ENCODE measurements around the gene USP34. TPM values are rescaled to one million over a fixed set of nuclear protein-coding genes. Genes with fewer than 3 reads are reported as not detected.

Gene USP34
- total RNA-seq, 1 experiment from 2014 or later: 89.4 TPM

- Mint-ChIP-seq H3K9me3 (ENCODE audit: low read depth, unreplicated experiment) (no peaks in the 10 kb centered on the region), H3K4me1 (ENCODE audit: low read depth, unreplicated experiment) (no peaks in the 10 kb centered on the region), H3K27me3 (ENCODE audit: unreplicated experiment) (no peaks in the 10 kb centered on the region), H3K36me3 (ENCODE audit: insufficient read depth, unreplicated experiment) (peaks cover 12% of the 10 kb centered on the region), H3K4me3 (ENCODE audit: low read depth, unreplicated experiment) (no peak overlapping the region), H3K27ac (ENCODE audit: unreplicated experiment) (no peak overlapping the region)
- BruUV-seq (replicated peaks): no TSS peak
- CTCF ChIA-PET: no interaction called here
- no peak for TF ChIP-seq CTCF (IDR thresholded peaks at IDR 0.05; ENCODE audit: unreplicated experiment)
- no peak for DNase-seq
- intact Hi-C loops (cut with micrococcal nuclease; ENCODE audit: unreplicated experiment): no loop called here
These were observed 189.6 kb downstream of the USP34 start for GRCh38 chr2:61281321-61281720.

GRCh38 chr2:61277756-61278155 lies 193.1 kb downstream of the USP34 start:
- BruUV-seq (replicated peaks): no TSS peak
- intact Hi-C loops (cut with micrococcal nuclease; ENCODE audit: unreplicated experiment): no loop called here
- no peak for TF ChIP-seq CTCF (IDR thresholded peaks at IDR 0.05; ENCODE audit: unreplicated experiment)
- Mint-ChIP-seq H3K4me1 (ENCODE audit: low read depth, unreplicated experiment) (no peaks in the 10 kb centered on the region), H3K27ac (ENCODE audit: unreplicated experiment) (no peak overlapping the region), H3K4me3 (ENCODE audit: low read depth, unreplicated experiment) (no peak overlapping the region), H3K9me3 (ENCODE audit: low read depth, unreplicated experiment) (no peaks in the 10 kb centered on the region), H3K36me3 (ENCODE audit: insufficient read depth, unreplicated experiment) (peaks cover 12% of the 10 kb centered on the region), H3K27me3 (ENCODE audit: unreplicated experiment) (no peaks in the 10 kb centered on the region)
- DNase-seq: no peak
- CTCF ChIA-PET: no interaction called here

- peaks cover 12% of the 10 kb centered on the region for H3K36me3 Mint-ChIP-seq (ENCODE audit: insufficient read depth, unreplicated experiment)
- no peak for DNase-seq
These were observed 195.2 kb downstream of the USP34 start for GRCh38 chr2:61275575-61276184.

GRCh38 chr2:61272421-61273070 lies 198.3 kb downstream of the USP34 start:
- intact Hi-C loops (cut with micrococcal nuclease; ENCODE audit: unreplicated experiment): no loop called here
- Mint-ChIP-seq H3K4me1 (ENCODE audit: low read depth, unreplicated experiment) (no peaks in the 10 kb centered on the region), H3K4me3 (ENCODE audit: low read depth, unreplicated experiment) (no peak overlapping the region), H3K27ac (ENCODE audit: unreplicated experiment) (no peak overlapping the region), H3K27me3 (ENCODE audit: unreplicated experiment) (no peaks in the 10 kb centered on the region), H3K9me3 (ENCODE audit: low read depth, unreplicated experiment) (no peaks in the 10 kb centered on the region), H3K36me3 (ENCODE audit: insufficient read depth, unreplicated experiment) (peaks cover 9% of the 10 kb centered on the region)
- CTCF ChIA-PET: no interaction called here
- DNase-seq: no peak
- TF ChIP-seq CTCF (IDR thresholded peaks at IDR 0.05; ENCODE audit: unreplicated experiment): no peak
- no TSS peak for BruUV-seq (replicated peaks)

More at GRCh38 chr2:61275575-61276184, 195.2 kb downstream of the USP34 start:
- Mint-ChIP-seq H3K4me3 (ENCODE audit: low read depth, unreplicated experiment) (no peak overlapping the region), H3K27me3 (ENCODE audit: unreplicated experiment) (no peaks in the 10 kb centered on the region), H3K9me3 (ENCODE audit: low read depth, unreplicated experiment) (no peaks in the 10 kb centered on the region), H3K27ac (ENCODE audit: unreplicated experiment) (no peak overlapping the region), H3K4me1 (ENCODE audit: low read depth, unreplicated experiment) (no peaks in the 10 kb centered on the region)
- no peak for TF ChIP-seq CTCF (IDR thresholded peaks at IDR 0.05; ENCODE audit: unreplicated experiment)
- CTCF ChIA-PET: no interaction called here
- no TSS peak for BruUV-seq (replicated peaks)
- intact Hi-C loops (cut with micrococcal nuclease; ENCODE audit: unreplicated experiment): no loop called here
